HEK293 (cell line): ENCODE measurements around the gene TAF10.

ENCODE experiments used
- PRDM10 ChIP-seq: fragments of 450-650 bp; formaldehyde crosslinking; IDR thresholded peaks from 2 replicates; pipeline ENCODE4 v1.5.1; 2016; ENCODE audit warnings: missing biosample characterization, missing genetic modification characterization
- TCF7L2 ChIP-seq: IDR thresholded peaks from 2 replicates; pipeline ENCODE4 v1.6.1; 2011; ENCODE audit warnings: low read depth, mild to moderate bottlenecking, inconsistent platforms, low read length, moderate library complexity, borderline replicate concordance
- ZNF24 ChIP-seq: fragments of 450-650 bp; formaldehyde crosslinking; IDR thresholded peaks from 2 replicates; pipeline ENCODE4 v1.5.1; 2016; ENCODE audit warnings: missing biosample characterization, missing genetic modification characterization
- ZNF600 ChIP-seq: fragments of 450-650 bp; formaldehyde crosslinking; IDR thresholded peaks from 2 replicates; pipeline ENCODE4 v1.5.1; 2016; ENCODE audit warnings: missing biosample characterization, missing genetic modification characterization
- ZNF629 ChIP-seq: fragments of 450-650 bp; formaldehyde crosslinking; IDR thresholded peaks from 2 replicates; pipeline ENCODE4 v1.5.1; 2017; ENCODE audit warnings: missing biosample characterization, missing genetic modification characterization
- TF ChIP-seq, protein P1 (sequence below): fragments of 450-650 bp; formaldehyde crosslinking; IDR thresholded peaks from 2 replicates; pipeline ENCODE4 v1.5.1; 2016; ENCODE audit warnings: missing biosample characterization, missing genetic modification characterization

- TF ChIP-seq TCF7L2 = no peak
- TF ChIP-seq, protein P1, sequence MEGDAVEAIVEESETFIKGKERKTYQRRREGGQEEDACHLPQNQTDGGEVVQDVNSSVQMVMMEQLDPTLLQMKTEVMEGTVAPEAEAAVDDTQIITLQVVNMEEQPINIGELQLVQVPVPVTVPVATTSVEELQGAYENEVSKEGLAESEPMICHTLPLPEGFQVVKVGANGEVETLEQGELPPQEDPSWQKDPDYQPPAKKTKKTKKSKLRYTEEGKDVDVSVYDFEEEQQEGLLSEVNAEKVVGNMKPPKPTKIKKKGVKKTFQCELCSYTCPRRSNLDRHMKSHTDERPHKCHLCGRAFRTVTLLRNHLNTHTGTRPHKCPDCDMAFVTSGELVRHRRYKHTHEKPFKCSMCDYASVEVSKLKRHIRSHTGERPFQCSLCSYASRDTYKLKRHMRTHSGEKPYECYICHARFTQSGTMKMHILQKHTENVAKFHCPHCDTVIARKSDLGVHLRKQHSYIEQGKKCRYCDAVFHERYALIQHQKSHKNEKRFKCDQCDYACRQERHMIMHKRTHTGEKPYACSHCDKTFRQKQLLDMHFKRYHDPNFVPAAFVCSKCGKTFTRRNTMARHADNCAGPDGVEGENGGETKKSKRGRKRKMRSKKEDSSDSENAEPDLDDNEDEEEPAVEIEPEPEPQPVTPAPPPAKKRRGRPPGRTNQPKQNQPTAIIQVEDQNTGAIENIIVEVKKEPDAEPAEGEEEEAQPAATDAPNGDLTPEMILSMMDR = no peak
- TF ChIP-seq PRDM10 (tag by site-specific recombination) = no peak
- no peak for TF ChIP-seq ZNF24 (tag by site-specific recombination)
- no peak for TF ChIP-seq ZNF600 (tag by site-specific recombination)
- TF ChIP-seq ZNF629 = no peak
Measured at GRCh38 chr11:6620636-6621035, 8.6 kb upstream of the TAF10 start.
